K562 (cell line): ENCODE data around the gene DGLUCY. TPM values are rescaled to one million over a fixed set of nuclear protein-coding genes. Genes with fewer than 3 reads are reported as not detected.

Source experiments
- ATAC-seq: fragments of 200-7000 bp; cut with Tn5 transposase; 3 replicates; pipeline ENCODE4 v1.9.1; 2020; ENCODE audit warnings: moderate library complexity
- BruUV-seq: library from RNA; stranded (reverse); fragments of 400-500 nt; replicated peaks from 2 replicates; lab custom pipeline; 2021; lab: Mats Ljungman, UMichigan
- CTCF ChIA-PET: fragments of 300-600 bp; formaldehyde crosslinking; extraction: SDS; loops from one replicate; lab custom pipeline; 2021; ENCODE audit warnings: low intra/inter-chr PET ratio; lab: Yijun Ruan, JAX
- POLR2A ChIA-PET: fragments of 300-600, 350-650 bp; sonication (Branson Sonifier 250); formaldehyde crosslinking; extraction: SDS; loops from one replicate; lab custom pipeline; 2021; ENCODE audit warnings: antibody characterized with exemption, inconsistent platforms; lab: Yijun Ruan, JAX
- DNase-seq, 4 experiments: peaks; one replicate each; pipeline versions ENCODE4 v3.0.0 to v3.0.0-alpha.2; 2011 to 2018; ENCODE audit warnings: low spot score in 3 of 4, mixed read lengths in 3 of 4; ENCODE audit errors: extremely low read depth in 1 of 4
- FAIRE-seq: peaks from 2 replicates; lab custom pipeline; 2011; peaks lifted over from hg19 to GRCh38; lab: Jason Lieb, UNC
- H2AFZ ChIP-seq: 2 replicates; pipeline ENCODE4 v1.6.0; 2011; ENCODE audit warnings: low read depth, low read length, control low read depth, inconsistent platforms
- H3K27ac ChIP-seq: fragments of 200-600 bp; 3 replicates; pipeline ENCODE4 v1.8.0; 2011; ENCODE audit warnings: low read depth, mild to moderate bottlenecking, control low read depth, inconsistent platforms, low read length, moderate library complexity, mixed read lengths; ENCODE audit errors: extremely low read depth
- H3K27me3 ChIP-seq, 2 experiments: fragments of 300-600 bp in 1 of 2; 2 replicates in 1 of 2; 3 replicates in 1 of 2; pipeline versions ENCODE4 v1.6.0 to v1.8.0; 2011; ENCODE audit warnings: inconsistent platforms in 2 of 2, low read length in 2 of 2, mild to moderate bottlenecking in 1 of 2, mixed read lengths in 1 of 2, moderate library complexity in 1 of 2; ENCODE audit not compliant: control insufficient read depth in 2 of 2, insufficient read depth in 2 of 2
- H3K36me3 ChIP-seq: fragments of 300-600 bp; 3 replicates; pipeline ENCODE4 v1.8.0; 2011; ENCODE audit warnings: mild to moderate bottlenecking, low read length, inconsistent platforms; ENCODE audit not compliant: control insufficient read depth, insufficient read depth
- H3K4me1 ChIP-seq, 2 experiments: fragments of 200-600 bp in 1 of 2; replicated peaks in 1 of 2; 2 replicates in 1 of 2; 3 replicates in 1 of 2; pipeline versions ENCODE4 v1.5.1 to v1.8.0; 2011; ENCODE audit warnings: inconsistent platforms in 2 of 2, low read length in 2 of 2, mild to moderate bottlenecking in 1 of 2, mixed read lengths in 1 of 2, moderate library complexity in 1 of 2; ENCODE audit not compliant: control insufficient read depth in 2 of 2, insufficient read depth in 2 of 2
- H3K4me2 ChIP-seq: 2 replicates; pipeline ENCODE4 v1.6.1; 2011; ENCODE audit warnings: low read length, control low read depth, inconsistent platforms, mixed read lengths; ENCODE audit not compliant: insufficient read depth
- H3K4me3 ChIP-seq: fragments of 200-600 bp; sonication (generic), shearing (Covaris generic); 2 replicates; pipeline ENCODE4 v1.5.1; 2016; ENCODE audit warnings: control low read depth, inconsistent platforms
- H3K79me2 ChIP-seq: fragments of 200-600 bp; 3 replicates; pipeline ENCODE4 v1.8.0; 2011; ENCODE audit warnings: low read length, inconsistent platforms; ENCODE audit not compliant: control insufficient read depth, insufficient read depth
- H3K9ac ChIP-seq, 2 experiments: 2 replicates each; pipeline versions ENCODE4 v1.6.0 to v1.6.1; 2011; ENCODE audit warnings: low read depth in 2 of 2, low read length in 2 of 2, control low read depth in 1 of 2, inconsistent platforms in 1 of 2, mild to moderate bottlenecking in 1 of 2, mixed read lengths in 1 of 2; ENCODE audit not compliant: insufficient read depth in 1 of 2
- H3K9me1 ChIP-seq: one replicate; pipeline ENCODE4 v1.6.0; 2011; ENCODE audit warnings: inconsistent platforms, mild to moderate bottlenecking, low read length, moderate library complexity; ENCODE audit not compliant: control insufficient read depth, insufficient read depth
- H3K9me3 ChIP-seq: replicated peaks from 2 replicates; pipeline ENCODE4 v1.5.1; 2011; ENCODE audit warnings: low read depth, low read length, inconsistent platforms; ENCODE audit not compliant: control insufficient read depth, insufficient read depth
- H4K20me1 ChIP-seq: replicated peaks from 2 replicates; pipeline ENCODE4 v1.6.1; 2011; ENCODE audit warnings: low read length, inconsistent platforms, mixed read lengths; ENCODE audit not compliant: control insufficient read depth, insufficient read depth
- ARID2 ChIP-seq: fragments of 450-650 bp; IDR thresholded peaks from 2 replicates; pipeline ENCODE4 v1.6.1; 2017; ENCODE audit warnings: antibody characterized with exemption, mild to moderate bottlenecking
- CBFB ChIP-seq: sonication (generic); formaldehyde crosslinking; IDR thresholded peaks from 2 replicates; pipeline ENCODE4 v1.4.0; 2020; ENCODE audit warnings: mild to moderate bottlenecking, missing genetic modification reagents
- CREBBP ChIP-seq: IDR thresholded peaks from one replicate; pipeline ENCODE4 v1.6.1; 2012; ENCODE audit warnings: low read depth, mild to moderate bottlenecking, control low read depth, inconsistent platforms, low read length
- EGR1 ChIP-seq: fragments of 450-650 bp; conservative IDR thresholded peaks from 2 replicates; pipeline ENCODE4 v1.6.1; 2017; ENCODE audit warnings: mild to moderate bottlenecking
- ESRRA ChIP-seq: fragments of 450-650 bp; IDR thresholded peaks from 2 replicates; pipeline ENCODE4 v1.6.1; 2014; ENCODE audit warnings: low read depth, mild to moderate bottlenecking, moderate library complexity, borderline replicate concordance
- FOXK1 ChIP-seq: sonication (generic); formaldehyde crosslinking; IDR thresholded peaks from 2 replicates; pipeline ENCODE4 v1.8.0; 2022; ENCODE audit warnings: missing genetic modification reagents, mild to moderate bottlenecking, borderline replicate concordance
- MBD2 ChIP-seq: sonication (generic); IDR thresholded peaks from 2 replicates; pipeline ENCODE4 v1.6.1; 2016; ENCODE audit warnings: low read depth, borderline replicate concordance
- MTA3 ChIP-seq: fragments of 450-650 bp; formaldehyde crosslinking; IDR thresholded peaks from 2 replicates; pipeline ENCODE4 v1.6.1; 2017; ENCODE audit warnings: mild to moderate bottlenecking, borderline replicate concordance
- NCOA2 ChIP-seq, 2 experiments: fragments of 450-650 bp; IDR thresholded peaks; 2 replicates each; pipeline ENCODE4 v1.6.1; 2018; ENCODE audit warnings: mild to moderate bottlenecking in 2 of 2, moderate library complexity in 1 of 2; ENCODE audit not compliant: partially characterized antibody in 2 of 2
- POLR3A ChIP-seq: IDR thresholded peaks from 2 replicates; pipeline ENCODE4 v1.6.1; 2011; ENCODE audit warnings: borderline replicate concordance, mild to moderate bottlenecking, moderate library complexity; ENCODE audit not compliant: insufficient read length, insufficient read depth; ENCODE audit errors: extremely low read depth
- PTTG1 ChIP-seq: fragments of 450-650 bp; IDR thresholded peaks from 2 replicates; pipeline ENCODE4 v1.6.1; 2016; ENCODE audit warnings: low read depth, mild to moderate bottlenecking, missing genetic modification characterization, missing compliant biosample characterization
- STAT5A ChIP-seq: IDR thresholded peaks from 2 replicates; pipeline ENCODE4 v1.6.1; 2012; ENCODE audit warnings: low read length, inconsistent platforms, borderline replicate concordance
- WGBS: fragments of 100-300 bp; shearing (Covaris generic); methylation state at CpG from one replicate; pipeline ENCODE4 v1.1.6; 2016; ENCODE audit warnings: low coverage, mixed read lengths; ENCODE audit not compliant: insufficient coverage; ENCODE audit errors: missing lambda C conversion rate; 5-methylcytosine and 5-hydroxymethylcytosine counted together
- in situ Hi-C: fragments of 300-500 bp; cut with MboI; formaldehyde crosslinking; loops from 4 replicates; pipeline ENCODE4 v1.15.0; 2018; ENCODE audit warnings: inconsistent platforms, mixed read lengths
- intact Hi-C: fragments of 100-400 bp; cut with micrococcal nuclease; formaldehyde crosslinking; loops from 2 replicates; pipeline ENCODE4 v1.14.2; 2022
- polyA plus RNA-seq, 8 experiments: library from polyadenylated mRNA; depleted of rRNA in 4 of 8; stranded (reverse) in 5 of 8; unstranded in 3 of 8; fragments of >200 nt; fragmentation: Nextera tagmentation in 2 of 8; fragmentation: Illumina TruSeq in 1 of 8; extraction: Ambion mirVana in 2 of 8; extraction: Trizol in 1 of 8; gene quantifications; 2 replicates each; pipeline versions ENCODE4 v1.2.1 to v1.2.3, GENCODE V29; 2011 to 2014; ENCODE audit warnings: inconsistent platforms in 1 of 8, missing spikeins in 1 of 8
- total RNA-seq, 7 experiments: library from RNA; depleted of rRNA in 6 of 7; stranded (reverse); fragments of >200 nt in 6 of 7; fragmentation: Illumina TruSeq in 2 of 7; extraction: Trizol in 2 of 7; gene quantifications; 2 replicates each; pipeline versions ENCODE4 v1.2.1 to v1.2.3, GENCODE V29; 2011 to 2021; ENCODE audit warnings: low replicate concordance in 1 of 7
- TF ChIP-seq, protein P1 (sequence below): fragments of 250-450 bp; sonication (Bioruptor Pico); IDR thresholded peaks from 2 replicates; pipeline ENCODE4 v1.8.0; 2022; ENCODE audit warnings: inconsistent platforms
- TF ChIP-seq, protein P2 (sequence below), 2 experiments: fragments of 150-350 bp in 1 of 2; IDR thresholded peaks; 2 replicates each; pipeline ENCODE4 v1.6.1; 2012 to 2016; ENCODE audit warnings: low read depth in 2 of 2, low read length in 2 of 2, mild to moderate bottlenecking in 1 of 2, moderate library complexity in 1 of 2
- TF ChIP-seq, protein P3 (sequence below): sonication (generic); formaldehyde crosslinking; IDR thresholded peaks from 2 replicates; pipeline ENCODE4 v1.8.0; 2022; ENCODE audit warnings: mild to moderate bottlenecking, missing genetic modification reagents, borderline replicate concordance

The DGLUCY gene
- total and polyA plus RNA-seq, 9 of the 15 experiments (the other 6 are each of a cell fraction or from before 2014, with no cell fraction given): 9.9 to 28.4 (median 21.0) TPM

DNA sequence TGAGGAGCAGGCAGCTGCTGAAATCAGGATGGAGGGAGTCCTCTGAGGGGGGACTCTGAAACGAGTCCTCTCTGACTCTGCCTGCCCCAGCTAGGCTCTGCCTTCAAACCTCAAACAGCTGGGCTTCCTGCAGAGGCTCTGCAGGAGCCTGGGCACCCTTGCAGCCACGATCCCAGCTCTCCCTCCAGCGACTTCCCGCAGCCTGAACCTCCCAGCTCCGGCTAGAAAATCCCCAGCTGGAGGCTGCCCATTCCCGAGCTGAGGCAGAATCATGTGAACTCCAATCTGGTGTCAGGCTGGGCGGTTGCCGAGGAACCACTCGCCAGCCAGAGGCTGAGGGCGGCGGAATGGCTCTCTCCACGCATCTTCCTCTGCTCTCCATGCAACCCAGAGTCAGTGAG lies 130.6 kb downstream of the DGLUCY start, which contains the start of gene GPR68:
Gene GPR68 (minus strand): TSS at position 204 of the 401 bp plus-strand sequence. CDS start 9,654 bp downstream, outside the sequence.
- H3K27ac ChIP-seq: no peak within 1 kb of the TSS
- no peak within 1 kb of the TSS for H3K4me2 ChIP-seq
- H3K4me3 ChIP-seq: no peak within 1 kb of the TSS

More for the DNA sequence above, 130.6 kb downstream of the DGLUCY start, which contains the start of gene GPR68:
- Histone ChIP-seq H3K9me3 (no peaks in the 10 kb centered on the region), H3K36me3 (no peaks in the 10 kb centered on the region), H3K4me1 (peaks cover 0 to 5% of the 10 kb centered on the region in 2 experiments; a peak in 2 of 5 replicates), H3K9ac (no peak within 1 kb of the TSS), H4K20me1 (no peaks in the 10 kb centered on the region), H3K79me2 (no peaks in the 10 kb centered on the region), H3K27me3 (no peaks in the 10 kb centered on the region), H2AFZ (no peak within 1 kb of the TSS), H3K9me1 (no peaks in the 10 kb centered on the region)
- FAIRE-seq: no peak
- no peak for DNase-seq
- in situ Hi-C loops: no loop called here
- 63% methylated on average over 5 of the region's 12 CpGs for WGBS
- POLR2A ChIA-PET: interaction anchor here (0.6 to 0.9 kb wide), 3 partner anchors 8 to 182 kb away, joined by 3 to 4 read pairs (median 3); no protein-coding TSS in a partner anchor
- intact Hi-C loops: no loop called here
- ATAC-seq: no peak
- CTCF ChIA-PET: no interaction called here
- TF ChIP-seq POLR3A (no peak), FOXK1 (CRISPR knock-in tag) (no peak), MBD2 (no peak), PTTG1 (tag) (no peak), CBFB (CRISPR knock-in tag) (no peak), EGR1 (no peak), NCOA2 (IDR thresholded peaks at IDR 0.05; ENCODE audit: partially characterized antibody in 2 of 2) (no peak), ESRRA (no peak), STAT5A (no peak), CREBBP (no peak), MTA3 (no peak), ARID2 (no peak)
- TF ChIP-seq, protein P1, sequence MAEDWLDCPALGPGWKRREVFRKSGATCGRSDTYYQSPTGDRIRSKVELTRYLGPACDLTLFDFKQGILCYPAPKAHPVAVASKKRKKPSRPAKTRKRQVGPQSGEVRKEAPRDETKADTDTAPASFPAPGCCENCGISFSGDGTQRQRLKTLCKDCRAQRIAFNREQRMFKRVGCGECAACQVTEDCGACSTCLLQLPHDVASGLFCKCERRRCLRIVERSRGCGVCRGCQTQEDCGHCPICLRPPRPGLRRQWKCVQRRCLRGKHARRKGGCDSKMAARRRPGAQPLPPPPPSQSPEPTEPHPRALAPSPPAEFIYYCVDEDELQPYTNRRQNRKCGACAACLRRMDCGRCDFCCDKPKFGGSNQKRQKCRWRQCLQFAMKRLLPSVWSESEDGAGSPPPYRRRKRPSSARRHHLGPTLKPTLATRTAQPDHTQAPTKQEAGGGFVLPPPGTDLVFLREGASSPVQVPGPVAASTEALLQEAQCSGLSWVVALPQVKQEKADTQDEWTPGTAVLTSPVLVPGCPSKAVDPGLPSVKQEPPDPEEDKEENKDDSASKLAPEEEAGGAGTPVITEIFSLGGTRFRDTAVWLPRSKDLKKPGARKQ (CRISPR knock-in tag): no peak
- TF ChIP-seq, protein P2, sequence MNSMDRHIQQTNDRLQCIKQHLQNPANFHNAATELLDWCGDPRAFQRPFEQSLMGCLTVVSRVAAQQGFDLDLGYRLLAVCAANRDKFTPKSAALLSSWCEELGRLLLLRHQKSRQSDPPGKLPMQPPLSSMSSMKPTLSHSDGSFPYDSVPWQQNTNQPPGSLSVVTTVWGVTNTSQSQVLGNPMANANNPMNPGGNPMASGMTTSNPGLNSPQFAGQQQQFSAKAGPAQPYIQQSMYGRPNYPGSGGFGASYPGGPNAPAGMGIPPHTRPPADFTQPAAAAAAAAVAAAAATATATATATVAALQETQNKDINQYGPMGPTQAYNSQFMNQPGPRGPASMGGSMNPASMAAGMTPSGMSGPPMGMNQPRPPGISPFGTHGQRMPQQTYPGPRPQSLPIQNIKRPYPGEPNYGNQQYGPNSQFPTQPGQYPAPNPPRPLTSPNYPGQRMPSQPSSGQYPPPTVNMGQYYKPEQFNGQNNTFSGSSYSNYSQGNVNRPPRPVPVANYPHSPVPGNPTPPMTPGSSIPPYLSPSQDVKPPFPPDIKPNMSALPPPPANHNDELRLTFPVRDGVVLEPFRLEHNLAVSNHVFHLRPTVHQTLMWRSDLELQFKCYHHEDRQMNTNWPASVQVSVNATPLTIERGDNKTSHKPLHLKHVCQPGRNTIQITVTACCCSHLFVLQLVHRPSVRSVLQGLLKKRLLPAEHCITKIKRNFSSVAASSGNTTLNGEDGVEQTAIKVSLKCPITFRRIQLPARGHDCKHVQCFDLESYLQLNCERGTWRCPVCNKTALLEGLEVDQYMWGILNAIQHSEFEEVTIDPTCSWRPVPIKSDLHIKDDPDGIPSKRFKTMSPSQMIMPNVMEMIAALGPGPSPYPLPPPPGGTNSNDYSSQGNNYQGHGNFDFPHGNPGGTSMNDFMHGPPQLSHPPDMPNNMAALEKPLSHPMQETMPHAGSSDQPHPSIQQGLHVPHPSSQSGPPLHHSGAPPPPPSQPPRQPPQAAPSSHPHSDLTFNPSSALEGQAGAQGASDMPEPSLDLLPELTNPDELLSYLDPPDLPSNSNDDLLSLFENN (IDR thresholded peaks at IDR 0.05; ENCODE audit: low read depth in 2 of 2, low read length in 2 of 2): no peak
- TF ChIP-seq, protein P3, sequence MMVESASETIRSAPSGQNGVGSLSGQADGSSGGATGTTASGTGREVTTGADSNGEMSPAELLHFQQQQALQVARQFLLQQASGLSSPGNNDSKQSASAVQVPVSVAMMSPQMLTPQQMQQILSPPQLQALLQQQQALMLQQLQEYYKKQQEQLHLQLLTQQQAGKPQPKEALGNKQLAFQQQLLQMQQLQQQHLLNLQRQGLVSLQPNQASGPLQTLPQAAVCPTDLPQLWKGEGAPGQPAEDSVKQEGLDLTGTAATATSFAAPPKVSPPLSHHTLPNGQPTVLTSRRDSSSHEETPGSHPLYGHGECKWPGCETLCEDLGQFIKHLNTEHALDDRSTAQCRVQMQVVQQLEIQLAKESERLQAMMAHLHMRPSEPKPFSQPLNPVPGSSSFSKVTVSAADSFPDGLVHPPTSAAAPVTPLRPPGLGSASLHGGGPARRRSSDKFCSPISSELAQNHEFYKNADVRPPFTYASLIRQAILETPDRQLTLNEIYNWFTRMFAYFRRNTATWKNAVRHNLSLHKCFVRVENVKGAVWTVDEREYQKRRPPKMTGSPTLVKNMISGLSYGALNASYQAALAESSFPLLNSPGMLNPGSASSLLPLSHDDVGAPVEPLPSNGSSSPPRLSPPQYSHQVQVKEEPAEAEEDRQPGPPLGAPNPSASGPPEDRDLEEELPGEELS (CRISPR knock-in tag): no peak
- BruUV-seq: no TSS peak
